GM18858 (cell line): ENCODE results near the gene PRRG2.

ENCODE experiments used
- ATAC-seq: cut with Tn5 transposase; IDR thresholded peaks from one replicate; pipeline ENCODE4 v1.9.1; 2021; ENCODE audit not compliant: unreplicated experiment

Gene PRRG2

GRCh38 chr19:49556412-49557398 is 24.4 kb upstream of the PRRG2 start:
- no peak for ATAC-seq

GRCh38 chr19:49557641-49558325 is 23.3 kb upstream of the PRRG2 start:
- ATAC-seq: no peak

- no peak for ATAC-seq
Observed at GRCh38 chr19:49558591-49558990, 22.5 kb upstream of the PRRG2 start.

DNA sequence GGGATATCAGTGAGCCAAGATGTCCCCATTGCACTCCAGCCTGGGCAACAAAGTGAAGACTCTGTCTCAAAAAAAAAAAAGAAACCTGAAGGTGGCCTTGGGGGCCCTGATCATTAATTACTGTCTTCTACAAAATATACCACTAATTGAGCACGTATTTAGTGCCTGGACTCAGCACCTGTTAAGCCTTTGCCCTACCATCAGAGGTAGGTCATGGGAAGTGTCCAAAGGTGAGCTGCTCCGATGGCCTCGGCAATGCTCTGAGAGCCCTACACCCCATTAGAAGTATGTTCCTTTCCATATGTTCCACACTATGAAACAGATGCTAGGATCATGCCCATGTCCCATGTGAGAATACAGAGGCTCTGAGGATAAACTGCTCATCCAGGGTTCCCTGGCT is 21.7 kb upstream of the PRRG2 start:
- ATAC-seq: no peak

DNA sequence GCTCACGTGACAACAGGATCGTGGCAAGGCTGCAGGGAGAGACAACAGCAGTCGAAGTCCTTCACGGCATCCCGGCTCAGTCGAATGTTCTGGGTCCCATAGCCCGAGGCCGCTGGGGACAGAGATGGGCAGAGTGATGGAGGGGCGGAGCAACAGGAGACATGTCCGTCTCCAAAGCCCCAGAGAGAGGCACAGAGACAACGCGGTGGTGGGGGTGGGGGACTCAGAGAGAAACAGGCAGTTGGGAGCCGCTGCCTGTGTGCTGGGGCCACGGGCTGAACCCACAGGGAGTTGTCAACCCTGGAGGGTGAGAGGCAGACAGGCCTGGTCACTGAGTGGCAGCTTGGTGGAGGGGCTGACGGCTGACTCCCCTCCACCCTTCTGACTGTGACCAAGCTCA is 21.2 kb upstream of the PRRG2 start:
- no peak for ATAC-seq

DNA sequence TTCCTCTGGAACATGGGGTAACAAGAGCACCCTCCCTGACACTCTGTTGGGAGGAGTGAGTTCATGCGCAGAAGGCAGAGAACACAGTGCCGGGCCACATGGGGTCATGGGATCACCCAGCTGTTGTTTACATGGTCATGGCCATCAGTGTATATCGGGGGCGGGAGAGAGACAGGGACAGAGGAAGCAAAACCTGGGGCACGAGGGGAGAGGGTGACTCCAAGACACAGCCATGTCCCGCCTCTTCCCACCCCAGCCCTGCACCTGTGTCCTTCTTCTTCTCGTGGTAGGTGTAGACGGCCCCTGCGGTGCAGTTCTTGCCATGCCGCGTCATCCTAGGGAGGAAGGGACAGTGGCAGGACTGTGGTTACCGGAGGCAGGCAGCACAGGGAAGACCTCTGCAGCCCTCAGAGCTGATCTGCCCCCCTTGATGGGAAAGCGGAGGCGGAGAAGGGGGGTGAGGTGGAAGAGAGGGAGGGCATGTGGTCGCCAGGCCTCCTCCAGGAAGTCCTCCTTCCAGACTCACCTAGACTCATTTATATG is 20.7 kb upstream of the PRRG2 start:
- ATAC-seq: no peak

GRCh38 chr19:49564616-49565045 is 16.5 kb upstream of the PRRG2 start:
- no peak for ATAC-seq

GRCh38 chr19:49565261-49565660 is 15.9 kb upstream of the PRRG2 start:
- ATAC-seq: no peak

DNA sequence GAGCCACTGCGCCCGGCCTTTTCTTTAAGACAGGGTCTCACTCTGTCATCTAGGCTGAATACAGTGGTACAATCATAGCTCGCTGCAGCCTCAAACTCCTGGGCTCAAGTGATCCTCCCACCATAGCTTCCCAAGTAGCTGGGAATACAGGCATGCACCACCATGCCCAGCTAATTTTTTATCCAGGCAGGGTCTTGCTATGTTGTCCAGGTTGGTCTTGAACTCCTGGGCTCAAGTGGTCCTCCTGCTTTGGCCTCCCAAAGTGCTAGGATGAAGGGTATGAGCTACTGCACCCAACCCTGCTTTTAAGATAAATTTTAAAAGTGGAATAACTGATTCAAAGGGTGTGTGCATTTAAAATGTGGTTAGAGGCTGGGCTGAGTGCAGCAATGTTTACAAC is 14.8 kb upstream of the PRRG2 start:
- ATAC-seq: no peak

DNA sequence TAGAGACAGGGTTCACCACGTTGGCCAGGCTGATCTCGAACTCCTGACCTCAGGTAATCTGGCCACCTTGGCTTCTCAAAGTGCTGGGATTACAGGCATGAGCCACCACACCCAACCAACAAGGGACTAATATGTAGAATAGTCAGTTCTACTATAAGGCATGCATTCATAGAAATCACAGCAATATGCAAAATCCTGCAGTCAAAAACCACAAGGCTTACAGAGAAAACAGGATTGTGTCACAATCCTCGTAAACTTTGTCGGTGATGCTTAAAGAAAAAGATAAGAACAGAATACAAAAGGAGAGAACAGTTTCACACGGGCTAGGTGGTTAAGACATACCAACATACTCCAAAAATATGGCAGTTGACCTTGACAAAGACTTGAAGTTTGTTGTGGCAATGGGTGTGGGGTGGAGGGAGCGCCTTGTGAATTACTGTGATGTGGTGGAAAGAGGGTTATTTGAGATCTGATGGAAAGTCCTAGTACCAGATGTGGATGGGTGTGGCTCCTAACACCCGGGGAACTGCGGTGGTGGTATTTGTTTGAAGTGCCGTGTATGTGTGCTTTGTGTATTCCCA is 13.2 kb upstream of the PRRG2 start:
- ATAC-seq: no peak

DNA sequence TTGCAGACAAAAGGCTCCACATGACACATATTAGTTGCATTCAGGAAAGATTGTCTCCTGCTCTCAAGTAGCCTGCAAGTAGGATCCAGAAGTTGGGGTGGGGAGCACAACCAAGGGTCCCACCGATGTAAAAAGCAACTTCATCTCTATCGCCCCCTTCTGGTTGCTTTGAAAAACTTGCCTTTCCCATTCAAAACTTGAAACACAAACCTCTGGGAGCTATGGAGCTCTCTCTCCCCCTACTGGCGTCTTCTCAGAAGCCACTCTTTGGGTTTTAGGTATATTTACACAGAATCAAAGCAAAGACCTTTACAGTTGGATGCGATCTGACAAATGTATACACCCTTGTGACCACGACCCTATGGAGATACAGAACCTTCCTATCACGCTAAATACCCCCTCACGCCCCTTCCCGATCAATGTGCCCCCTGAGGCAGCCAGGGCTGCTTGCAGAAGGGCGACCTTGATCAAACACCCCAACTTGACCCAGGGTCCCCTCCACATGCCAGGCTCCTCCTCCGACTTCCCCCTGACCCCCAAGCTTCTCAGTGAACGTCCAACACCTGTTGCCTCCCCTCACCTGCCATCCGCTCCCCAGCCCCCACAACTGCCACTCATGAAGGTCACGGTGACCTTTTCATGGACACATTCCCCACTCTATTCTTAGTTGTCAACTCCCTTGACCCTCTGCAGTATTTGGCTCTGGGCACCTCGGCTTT is 10.8 kb upstream of the PRRG2 start:
- no peak for ATAC-seq

GRCh38 chr19:49570997-49571676 is 10.0 kb upstream of the PRRG2 start:
- no peak for ATAC-seq

DNA sequence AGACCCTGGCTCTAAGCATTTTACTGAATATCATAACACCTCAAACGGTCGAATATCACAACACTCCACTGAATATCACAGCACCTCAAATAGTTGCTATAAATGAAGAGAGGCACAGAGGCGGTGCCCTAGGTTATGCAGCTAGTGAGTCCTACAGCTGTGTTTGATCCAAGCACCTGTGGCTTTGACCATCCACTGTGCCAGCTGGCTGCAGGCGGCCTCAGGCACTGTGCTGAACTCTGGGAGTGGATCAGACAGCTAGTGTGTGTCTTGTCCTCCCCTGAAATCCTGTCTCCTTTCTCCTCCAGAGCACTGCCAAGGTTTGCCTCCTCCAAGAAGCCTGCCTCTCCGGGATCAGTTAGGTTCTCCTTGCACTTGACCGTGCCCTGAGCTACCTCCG is 8.1 kb upstream of the PRRG2 start:
- ATAC-seq: no peak

DNA sequence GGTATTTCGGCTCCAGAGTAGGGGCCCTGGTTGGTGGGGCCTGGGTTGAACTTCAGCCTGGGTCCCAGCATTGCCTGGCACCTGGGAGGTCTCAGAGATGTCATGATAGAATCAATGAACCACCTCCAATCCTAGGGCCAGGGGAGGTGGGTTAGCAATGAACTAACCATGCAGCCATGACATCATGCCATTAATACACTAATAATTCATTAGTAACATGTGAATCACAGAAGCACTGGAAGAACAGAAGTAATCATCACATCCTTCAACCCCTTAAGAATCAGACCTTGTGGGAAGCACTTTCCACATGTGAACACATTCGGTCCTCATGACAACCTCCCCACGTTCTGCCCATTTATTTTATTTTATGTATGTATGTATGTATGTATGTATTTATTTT is 7.7 kb upstream of the PRRG2 start:
- ATAC-seq: no peak

- ATAC-seq: no peak
Observed at GRCh38 chr19:49574206-49574755, 6.8 kb upstream of the PRRG2 start.

- ATAC-seq: no peak
Observed at GRCh38 chr19:49579193-49579592, 1.9 kb upstream of the PRRG2 start.

GRCh38 chr19:49579947-49580263 is 1.2 kb upstream of the PRRG2 start:
- ATAC-seq: no peak

GRCh38 chr19:49580264-49581006 is 681 bp upstream of the PRRG2 start, which contains the start of gene NOSIP:
Gene NOSIP (minus strand): TSS chr19:49580556. CDS start chr19:49560691, 19,865 bp downstream.
- ATAC-seq: no peak

DNA sequence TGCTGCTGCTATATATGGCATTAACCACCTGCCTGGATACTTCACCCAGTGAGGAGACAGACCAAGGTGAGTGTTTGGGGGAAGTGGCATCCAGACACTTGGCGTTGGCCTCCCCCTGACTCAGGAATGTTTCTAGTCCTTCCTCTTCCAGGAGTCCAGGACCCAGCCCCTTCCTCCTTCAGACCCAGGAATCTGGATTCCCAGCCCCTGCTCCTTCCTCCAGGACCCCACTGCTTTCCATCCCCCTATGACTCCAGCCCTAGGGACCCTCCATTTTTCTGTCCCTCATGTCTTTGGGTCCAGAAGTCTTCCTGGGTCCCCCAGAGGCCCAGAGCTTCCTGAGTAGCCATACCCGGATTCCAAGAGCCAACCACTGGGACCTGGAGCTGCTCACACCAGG is 2.1 kb downstream of the PRRG2 start:
- no peak for ATAC-seq
